B cell (primary cell): ENCODE measurements around the gene ERG. TPM values are rescaled to one million over a fixed set of nuclear protein-coding genes. Genes with fewer than 3 reads are reported as not detected.

Experiments used
- ATAC-seq: fragments of 200-7000 bp; cut with Tn5 transposase; one replicate; pipeline ENCODE4 v1.10.0; 2021; ENCODE audit warnings: low read depth, mild to moderate bottlenecking, moderate number of reproducible peaks, moderate library complexity
- CTCF ChIA-PET: fragments of 350-600 bp; sonication (Branson Sonifier 250); formaldehyde crosslinking; loops from one replicate; lab custom pipeline; 2021; ENCODE audit warnings: antibody characterized with exemption, inconsistent platforms; lab: Charles Lee
- POLR2A ChIA-PET: fragments of 350-600 bp; sonication (Branson Sonifier 250); formaldehyde crosslinking; loops from one replicate; lab custom pipeline; 2021; ENCODE audit warnings: antibody characterized with exemption; lab: Charles Lee
- DNase-seq: peaks from one replicate; pipeline ENCODE4 v3.0.0; 2013
- H2AFZ ChIP-seq: 2 replicates; pipeline ENCODE4 v1.6.1; 2012; ENCODE audit warnings: mild to moderate bottlenecking, low read depth, low read length; ENCODE audit not compliant: insufficient read depth, poor library complexity, severe bottlenecking
- H3K27ac ChIP-seq, 2 donors: 1 replicate in 1 of 2; 2 replicates in 1 of 2; pipeline ENCODE4 v1.5.1; 2012 to 2013; ENCODE audit warnings: low read length in 2 of 2, mild to moderate bottlenecking in 2 of 2, moderate library complexity in 1 of 2
- H3K27me3 ChIP-seq, 4 experiments: fragments of 200-600 bp in 1 of 4; sonication (generic) in 1 of 4; replicated peaks in 1 of 4; 1 replicate in 2 of 4; 2 replicates in 2 of 4; pipeline versions ENCODE4 v1.6.1 to v1.7.0; 2013 to 2016; ENCODE audit warnings: low read length in 3 of 4, mild to moderate bottlenecking in 2 of 4, mixed read lengths in 1 of 4, moderate library complexity in 1 of 4; ENCODE audit not compliant: insufficient read depth in 4 of 4, control insufficient read depth in 3 of 4; ENCODE audit errors: control extremely low read depth in 1 of 4
- H3K36me3 ChIP-seq, 2 experiments: replicated peaks in 1 of 2; 1 replicate in 1 of 2; 2 replicates in 1 of 2; pipeline versions ENCODE4 v1.6.1 to v1.7.1; 2013; ENCODE audit warnings: low read length in 1 of 2; ENCODE audit not compliant: insufficient read depth in 2 of 2, control insufficient read depth in 1 of 2; ENCODE audit errors: control extremely low read depth in 1 of 2, extremely low read depth in 1 of 2
- H3K4me1 ChIP-seq, 2 donors: fragments of 200-600 bp in 1 of 2; sonication (generic) in 1 of 2; 1 replicate in 1 of 2; 2 replicates in 1 of 2; pipeline versions ENCODE4 v1.5.1 to v1.6.1; 2013 to 2017; ENCODE audit warnings: low read length in 2 of 2; ENCODE audit not compliant: control insufficient read depth in 2 of 2, insufficient read depth in 2 of 2
- H3K4me2 ChIP-seq: replicated peaks from 2 replicates; pipeline ENCODE3; 2012; ENCODE audit warnings: mild to moderate bottlenecking, low read depth, low read length; ENCODE audit not compliant: poor library complexity, severe bottlenecking
- H3K4me3 ChIP-seq, 5 experiments: fragments of 200-600 bp in 1 of 5; sonication (generic) in 1 of 5; 1 replicate in 3 of 5; 2 replicates in 2 of 5; pipeline versions ENCODE4 v1.5.1 to v1.7.0; 2011 to 2016; ENCODE audit warnings: low read length in 4 of 5, mild to moderate bottlenecking in 4 of 5, low read depth in 2 of 5, control low read depth in 1 of 5, moderate library complexity in 1 of 5; ENCODE audit not compliant: insufficient read depth in 1 of 5; ENCODE audit errors: control extremely low read depth in 1 of 5, extremely low read depth in 1 of 5
- H3K79me2 ChIP-seq: fragments of 200-600 bp; sonication (generic); one replicate; pipeline ENCODE4 v1.6.0; 2016; ENCODE audit warnings: low read length; ENCODE audit not compliant: control insufficient read depth, insufficient read depth
- H3K9ac ChIP-seq: fragments of 200-600 bp; sonication (generic); 2 replicates; pipeline ENCODE4 v1.6.1; 2017; ENCODE audit warnings: mild to moderate bottlenecking, low read length, moderate library complexity
- H3K9me3 ChIP-seq, 3 donors: one replicate each; pipeline versions ENCODE4 v1.6.1 to v1.7.1; 2013; ENCODE audit warnings: low read length in 2 of 3; ENCODE audit not compliant: control insufficient read depth in 2 of 3, insufficient read depth in 1 of 3; ENCODE audit errors: control extremely low read depth in 1 of 3
- H4K20me1 ChIP-seq: 2 replicates; pipeline ENCODE4 v1.6.0; 2012; ENCODE audit warnings: mild to moderate bottlenecking, low read length; ENCODE audit not compliant: insufficient read depth, control insufficient read depth, poor library complexity, severe bottlenecking
- H3K27ac Mint-ChIP-seq: one replicate; pipeline ENCODE4 v1.8.0; 2021; ENCODE audit warnings: mixed read lengths
- H3K27me3 Mint-ChIP-seq: one replicate; pipeline ENCODE4 v1.8.0; 2021; ENCODE audit warnings: mixed read lengths
- H3K4me1 Mint-ChIP-seq: one replicate; pipeline ENCODE4 v1.8.0; 2021; ENCODE audit warnings: mixed read lengths
- H3K4me3 Mint-ChIP-seq: one replicate; pipeline ENCODE4 v1.8.0; 2021; ENCODE audit warnings: mixed read lengths
- H3K9me3 Mint-ChIP-seq: one replicate; pipeline ENCODE4 v1.8.0; 2022; ENCODE audit warnings: mixed read lengths; ENCODE audit not compliant: insufficient read depth
- CTCF ChIP-seq: fragments of 200-600 bp; IDR thresholded peaks from one replicate; pipeline ENCODE4 v1.8.0; 2022; ENCODE audit warnings: antibody characterized with exemption, mild to moderate bottlenecking
- EZH2 ChIP-seq: IDR thresholded peaks from 2 replicates; pipeline ENCODE4 v1.6.1; 2012; ENCODE audit warnings: borderline replicate concordance, low read depth, mild to moderate bottlenecking, moderate library complexity, low read length; ENCODE audit not compliant: insufficient read depth, poor library complexity, severe bottlenecking
- WGBS: methylation state at CpG from one replicate; pipeline ENCODE4 v1.1.5; 2013; ENCODE audit warnings: missing lambda C conversion rate; ENCODE audit not compliant: insufficient coverage; 5-methylcytosine and 5-hydroxymethylcytosine counted together
- intact Hi-C: fragments of 100-400 bp; cut with micrococcal nuclease; formaldehyde crosslinking; loops from one replicate; pipeline ENCODE4 v1.10.0; 2022
- polyA plus RNA-seq: library from polyadenylated mRNA; depleted of rRNA; stranded (reverse); fragments of >200 nt; gene quantifications from 2 replicates; pipeline ENCODE4 v1.2.3, GENCODE V29; 2012
- total RNA-seq, 2 donors: library from RNA; stranded (reverse); fragments of 120-200 nt in 1 of 2; gene quantifications; 1 replicate in 1 of 2; 2 replicates in 1 of 2; pipeline versions ENCODE4 v1.2.3 to v1.2.4, GENCODE V29; 2013 to 2022

Gene ERG
- total and polyA plus RNA-seq, 2 donors (not counting 1 experiment from before 2014, with no cell fraction given) = 0.17 TPM; not detected in 1

DNA sequence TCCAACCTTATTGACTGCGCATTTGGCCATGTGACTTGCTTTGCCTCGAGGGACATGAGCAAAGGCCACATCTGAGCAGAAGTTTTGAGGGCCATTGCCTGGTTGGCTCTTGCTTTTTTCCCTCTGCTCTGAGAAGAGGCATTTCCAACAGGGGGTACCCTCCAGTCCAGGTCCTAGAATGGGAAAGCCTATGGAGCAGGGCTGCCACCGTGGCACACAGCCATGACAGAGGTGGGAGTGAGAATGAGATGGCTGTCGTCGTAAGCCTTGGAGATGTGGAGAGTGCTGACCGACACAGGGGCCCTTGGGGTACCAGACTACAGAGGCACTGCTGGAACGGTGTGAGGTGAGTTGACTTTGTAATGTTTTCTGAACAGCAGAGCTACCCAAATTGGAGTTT is 138.4 kb downstream of the ERG start:
- H3K9ac ChIP-seq = no peak overlapping the region
- no peaks in the 10 kb centered on the region for H3K79me2 ChIP-seq
- CTCF ChIA-PET = no interaction called here
- peaks cover 3% of the 10 kb centered on the region for H3K27me3 Mint-ChIP-seq
- H2AFZ ChIP-seq = no peak overlapping the region
- H3K36me3 ChIP-seq = no peaks in the 10 kb centered on the region
- no peak overlapping the region for H3K27ac Mint-ChIP-seq
- no peaks in the 10 kb centered on the region for H3K9me3 Mint-ChIP-seq
- DNase-seq = no peak
- WGBS = 89% methylated on average over 7 of the region's 7 CpGs
- H3K4me1 Mint-ChIP-seq = no peaks in the 10 kb centered on the region
- H3K4me1 ChIP-seq = no peaks in the 10 kb centered on the region
- H3K4me3 ChIP-seq = no peak overlapping the region
- intact Hi-C loops = loop anchor here (5.0 to 10.0 kb wide), 2 partner anchors 1728 to 1855 kb away; no protein-coding TSS in a partner anchor
- POLR2A ChIA-PET = no interaction called here
- no peaks in the 10 kb centered on the region for H3K27me3 ChIP-seq
- H3K27ac ChIP-seq = no peak overlapping the region
- no peak for ATAC-seq
- TF ChIP-seq CTCF (no peak), EZH2 (no peak)
- H4K20me1 ChIP-seq = no peaks in the 10 kb centered on the region
- H3K4me2 ChIP-seq = no peak overlapping the region
- H3K4me3 Mint-ChIP-seq = no peak overlapping the region
- peaks cover 0 to 10% (median 0%) of the 10 kb centered on the region in 3 donors for H3K9me3 ChIP-seq

DNA sequence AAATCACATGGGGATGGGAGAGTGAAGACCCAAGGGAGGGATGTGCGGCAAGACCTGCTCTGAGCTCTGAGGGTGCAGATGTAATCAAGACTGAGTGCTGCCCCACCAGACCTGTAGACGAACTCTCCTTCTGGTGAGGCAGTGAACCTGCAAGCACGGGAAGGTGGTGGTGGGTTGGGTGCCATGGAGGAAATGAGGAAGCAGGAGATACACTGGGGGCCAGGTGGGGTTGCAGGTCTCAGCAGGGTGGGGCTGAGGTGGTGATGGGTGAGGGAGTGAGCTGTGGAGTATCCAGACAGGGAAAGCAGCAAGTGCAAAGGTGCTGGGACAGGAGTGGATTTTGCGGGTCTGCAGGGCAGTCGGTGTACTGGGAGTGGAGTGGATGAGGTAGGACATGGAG is 139.2 kb downstream of the ERG start:
- Mint-ChIP-seq H3K4me1 (no peaks in the 10 kb centered on the region), H3K27ac (no peak overlapping the region), H3K9me3 (no peaks in the 10 kb centered on the region), H3K4me3 (no peak overlapping the region), H3K27me3 (peaks cover 8% of the 10 kb centered on the region)
- no peaks in the 10 kb centered on the region for H3K36me3 ChIP-seq
- H3K9me3 ChIP-seq = peaks cover 0 to 10% (median 0%) of the 10 kb centered on the region in 3 donors
- H3K9ac ChIP-seq = no peak overlapping the region
- no peak overlapping the region for H2AFZ ChIP-seq
- intact Hi-C loops = loop anchor here (5.0 to 10.0 kb wide), 2 partner anchors 1727 to 1854 kb away; no protein-coding TSS in a partner anchor
- 86% methylated on average over 5 of the region's 5 CpGs for WGBS
- no peaks in the 10 kb centered on the region for H3K79me2 ChIP-seq
- DNase-seq (no peak), ATAC-seq (no peak)
- no peaks in the 10 kb centered on the region for H3K27me3 ChIP-seq
- H3K27ac ChIP-seq = no peak overlapping the region
- no peaks in the 10 kb centered on the region for H4K20me1 ChIP-seq
- ChIA-PET CTCF (no interaction called here), POLR2A (no interaction called here)
- TF ChIP-seq EZH2 (no peak), CTCF (no peak)
- no peak overlapping the region for H3K4me3 ChIP-seq
- H3K4me1 ChIP-seq = no peaks in the 10 kb centered on the region
- H3K4me2 ChIP-seq = no peak overlapping the region
